HG02884 (cell line): ENCODE data around the gene RPL36AL.

ENCODE experiments used
- ATAC-seq: cut with Tn5 transposase; IDR thresholded peaks from one replicate; pipeline ENCODE4 v1.9.1; 2021; ENCODE audit warnings: mild to moderate bottlenecking, moderate library complexity; ENCODE audit not compliant: unreplicated experiment

RPL36AL gene

GRCh38 chr14:49582113-49582977 lies 38.1 kb downstream of the RPL36AL start:
- ATAC-seq: no peak

GRCh38 chr14:49581209-49582112 lies 39.0 kb downstream of the RPL36AL start:
- no peak for ATAC-seq

GRCh38 chr14:49579841-49580240 lies 40.6 kb downstream of the RPL36AL start:
- ATAC-seq: no peak

GRCh38 chr14:49578141-49578540 lies 42.3 kb downstream of the RPL36AL start:
- ATAC-seq: no peak

- no peak for ATAC-seq
Observed at GRCh38 chr14:49574038-49574437, 46.4 kb downstream of the RPL36AL start.

GRCh38 chr14:49569281-49569680 lies 51.1 kb downstream of the RPL36AL start:
- no peak for ATAC-seq
